ENCODE results near the gene SPOCK1.

GRCh38 chr5:136992796-136993489 is 506.2 kb downstream of the SPOCK1 start:
- no peak for TF ChIP-seq EZH2phosphoT487 (IDR thresholded peaks at IDR 0.05; ENCODE audit: unreplicated experiment)
- TF ChIP-seq, protein P1, sequence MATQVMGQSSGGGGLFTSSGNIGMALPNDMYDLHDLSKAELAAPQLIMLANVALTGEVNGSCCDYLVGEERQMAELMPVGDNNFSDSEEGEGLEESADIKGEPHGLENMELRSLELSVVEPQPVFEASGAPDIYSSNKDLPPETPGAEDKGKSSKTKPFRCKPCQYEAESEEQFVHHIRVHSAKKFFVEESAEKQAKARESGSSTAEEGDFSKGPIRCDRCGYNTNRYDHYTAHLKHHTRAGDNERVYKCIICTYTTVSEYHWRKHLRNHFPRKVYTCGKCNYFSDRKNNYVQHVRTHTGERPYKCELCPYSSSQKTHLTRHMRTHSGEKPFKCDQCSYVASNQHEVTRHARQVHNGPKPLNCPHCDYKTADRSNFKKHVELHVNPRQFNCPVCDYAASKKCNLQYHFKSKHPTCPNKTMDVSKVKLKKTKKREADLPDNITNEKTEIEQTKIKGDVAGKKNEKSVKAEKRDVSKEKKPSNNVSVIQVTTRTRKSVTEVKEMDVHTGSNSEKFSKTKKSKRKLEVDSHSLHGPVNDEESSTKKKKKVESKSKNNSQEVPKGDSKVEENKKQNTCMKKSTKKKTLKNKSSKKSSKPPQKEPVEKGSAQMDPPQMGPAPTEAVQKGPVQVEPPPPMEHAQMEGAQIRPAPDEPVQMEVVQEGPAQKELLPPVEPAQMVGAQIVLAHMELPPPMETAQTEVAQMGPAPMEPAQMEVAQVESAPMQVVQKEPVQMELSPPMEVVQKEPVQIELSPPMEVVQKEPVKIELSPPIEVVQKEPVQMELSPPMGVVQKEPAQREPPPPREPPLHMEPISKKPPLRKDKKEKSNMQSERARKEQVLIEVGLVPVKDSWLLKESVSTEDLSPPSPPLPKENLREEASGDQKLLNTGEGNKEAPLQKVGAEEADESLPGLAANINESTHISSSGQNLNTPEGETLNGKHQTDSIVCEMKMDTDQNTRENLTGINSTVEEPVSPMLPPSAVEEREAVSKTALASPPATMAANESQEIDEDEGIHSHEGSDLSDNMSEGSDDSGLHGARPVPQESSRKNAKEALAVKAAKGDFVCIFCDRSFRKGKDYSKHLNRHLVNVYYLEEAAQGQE (IDR thresholded peaks at IDR 0.05; ENCODE audit: unreplicated experiment): no peak

All from GM23338 (cell line).